Activated CD4-positive, alpha-beta T cell treated with anti-CD3 and anti-CD28 coated beads for 36 hours (primary cell): ENCODE data around the gene MAP3K15. TPM values are rescaled to one million over a fixed set of nuclear protein-coding genes. Genes with fewer than 3 reads are reported as not detected.

Source experiments
- ATAC-seq: fragments of 200-7000 bp; cut with Tn5 transposase; one replicate; pipeline ENCODE4 v1.10.0; 2021; ENCODE audit warnings: mild to moderate bottlenecking, moderate library complexity
- CTCF ChIA-PET: fragments of 350-600 bp; sonication (Branson Sonifier 250); formaldehyde crosslinking; loops from one replicate; lab custom pipeline; 2021; ENCODE audit warnings: antibody characterized with exemption; lab: Charles Lee
- POLR2A ChIA-PET: fragments of 350-600 bp; sonication (Branson Sonifier 250); formaldehyde crosslinking; loops from one replicate; lab custom pipeline; 2021; ENCODE audit warnings: antibody characterized with exemption, inconsistent platforms; lab: Charles Lee
- DNase-seq: peaks from one replicate; pipeline ENCODE4 v3.0.0-alpha.2; 2020
- H3K27ac Mint-ChIP-seq: one replicate; pipeline ENCODE4 v1.8.0; 2021; ENCODE audit warnings: mixed read lengths
- H3K27me3 Mint-ChIP-seq: one replicate; pipeline ENCODE4 v1.8.0; 2021; ENCODE audit warnings: mixed read lengths
- H3K36me3 Mint-ChIP-seq: one replicate; pipeline ENCODE4 v1.8.0; 2021; ENCODE audit warnings: low read depth, mixed read lengths
- H3K4me1 Mint-ChIP-seq: one replicate; pipeline ENCODE4 v1.8.0; 2021; ENCODE audit warnings: mixed read lengths
- H3K4me3 Mint-ChIP-seq: one replicate; pipeline ENCODE4 v1.8.0; 2021; ENCODE audit warnings: mild to moderate bottlenecking, moderate library complexity, mixed read lengths
- H3K9me3 Mint-ChIP-seq: one replicate; pipeline ENCODE4 v1.8.0; 2021; ENCODE audit warnings: low read depth, mixed read lengths
- intact Hi-C, 2 experiments: fragments of 100-400 bp; cut with DNase I in 1 of 2; cut with micrococcal nuclease in 1 of 2; formaldehyde crosslinking; loops; one replicate each; pipeline versions ENCODE4 v1.14.2 to v1.15.1; 2022 to 2024; cut with DNase I, micrococcal nuclease
- total RNA-seq, 2 experiments: library from RNA; stranded (reverse); gene quantifications; one replicate each; pipeline ENCODE4 v1.2.3, GENCODE V29; 2021

MAP3K15 gene
- 1 to 10 TPM; 1.0 to 1.2 TPM for total RNA-seq

- peak; percentile 67 for ATAC-seq
- peak; percentile 46 for DNase-seq
- Mint-ChIP-seq H3K27me3 (peaks cover 21% of the 10 kb centered on the region), H3K4me1 (no peaks in the 10 kb centered on the region), H3K27ac (no peak within 1 kb of the TSS), H3K36me3 (no peaks in the 10 kb centered on the region), H3K9me3 (no peaks in the 10 kb centered on the region), H3K4me3 (peak within 1 kb of the TSS; percentile 48)
- CTCF ChIA-PET, result no interaction called here
- POLR2A ChIA-PET, result no interaction called here
- intact Hi-C loops, result loop anchor here (1.0 to 5.0 kb wide), 2 partner anchors 133 to 143 kb away; no protein-coding TSS in a partner anchor
These were observed at the start of gene MAP3K15 for GRCh38 chrX:19514791-19515614. Gene MAP3K15, minus strand, starts transcription at chrX:19515508. Its CDS starts 247 bp downstream, at chrX:19515261.

DNA sequence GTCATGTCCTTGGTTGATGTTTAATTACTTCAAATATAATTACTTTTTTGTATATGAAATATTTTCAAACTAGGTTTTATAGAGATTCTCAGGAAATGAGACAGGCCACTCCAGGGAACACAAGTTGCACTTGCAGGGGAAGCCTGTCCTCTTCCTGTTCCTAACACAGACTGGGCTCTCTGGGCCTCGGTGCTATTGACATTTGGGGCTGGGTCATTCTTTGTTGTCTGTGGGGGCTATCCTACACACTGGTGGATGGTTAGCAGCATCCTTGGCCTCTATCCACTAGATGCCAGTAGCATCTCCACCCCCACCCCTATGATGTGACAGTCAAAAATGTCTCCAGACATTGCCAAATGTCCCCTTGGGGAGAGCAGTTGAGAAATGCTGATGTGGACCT is 49.3 kb upstream of the MAP3K15 start:
- Mint-ChIP-seq H3K9me3 (no peaks in the 10 kb centered on the region), H3K27me3 (no peaks in the 10 kb centered on the region), H3K4me3 (no peak overlapping the region), H3K27ac (no peak overlapping the region), H3K4me1 (peaks cover 51% of the 10 kb centered on the region), H3K36me3 (peaks cover 23% of the 10 kb centered on the region)
- ATAC-seq (no peak), DNase-seq (no peak)
- POLR2A ChIA-PET, result no interaction called here
- intact Hi-C loops, result loop anchor here in 1 of 2 experiments (5.0 kb wide), 2 partner anchors 63 to 118 kb away; no protein-coding TSS in a partner anchor
- CTCF ChIA-PET, result no interaction called here

GRCh38 chrX:19563746-19564145 is 48.4 kb upstream of the MAP3K15 start:
- Mint-ChIP-seq H3K27ac (peak overlapping the region; percentile 58), H3K27me3 (no peaks in the 10 kb centered on the region), H3K9me3 (no peaks in the 10 kb centered on the region), H3K4me1 (peaks cover 47% of the 10 kb centered on the region), H3K4me3 (no peak overlapping the region), H3K36me3 (peaks cover 20% of the 10 kb centered on the region)
- intact Hi-C loops, result no loop called here
- peak; percentile 12 for ATAC-seq
- ChIA-PET POLR2A (no interaction called here), CTCF (no interaction called here)
- DNase-seq, result peak; percentile 48

- Mint-ChIP-seq H3K27ac (peak overlapping the region; percentile 58), H3K36me3 (peaks cover 17% of the 10 kb centered on the region), H3K9me3 (no peaks in the 10 kb centered on the region), H3K27me3 (no peaks in the 10 kb centered on the region), H3K4me3 (no peak overlapping the region), H3K4me1 (peaks cover 44% of the 10 kb centered on the region)
- no peak for DNase-seq
- CTCF ChIA-PET, result no interaction called here
- intact Hi-C loops, result no loop called here
- no peak for ATAC-seq
- POLR2A ChIA-PET, result no interaction called here
These were observed 48.0 kb upstream of the MAP3K15 start for GRCh38 chrX:19563327-19563726.

GRCh38 chrX:19560611-19561010 is 45.3 kb upstream of the MAP3K15 start:
- no peak for ATAC-seq
- CTCF ChIA-PET, result no interaction called here
- DNase-seq, result no peak
- Mint-ChIP-seq H3K36me3 (peaks cover 7% of the 10 kb centered on the region), H3K4me1 (peaks cover 43% of the 10 kb centered on the region), H3K4me3 (no peak overlapping the region), H3K9me3 (no peaks in the 10 kb centered on the region), H3K27me3 (no peaks in the 10 kb centered on the region), H3K27ac (no peak overlapping the region)
- POLR2A ChIA-PET, result interaction anchor here (0.7 kb wide), 1 partner anchor 225 kb away, joined by 5 read pairs; no protein-coding TSS in a partner anchor
- intact Hi-C loops, result no loop called here

DNA sequence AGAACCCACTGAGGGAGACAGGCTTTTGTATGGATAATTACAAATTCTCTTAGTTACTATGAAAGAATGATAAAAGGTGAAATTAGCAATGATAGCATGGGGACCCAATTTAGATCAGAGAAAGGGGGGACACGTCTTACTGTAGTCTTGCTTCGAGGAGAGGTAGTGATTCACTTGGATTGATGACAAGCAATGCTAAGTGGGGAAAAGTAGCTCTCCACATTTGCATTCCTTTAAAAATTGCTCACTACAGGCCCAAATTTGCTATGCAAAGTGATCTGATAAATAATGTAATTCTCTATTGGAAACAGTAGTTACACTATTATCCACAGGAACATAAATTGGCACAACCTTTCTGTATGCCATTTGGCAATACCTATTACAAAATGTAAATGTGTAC is 42.5 kb upstream of the MAP3K15 start:
- Mint-ChIP-seq H3K4me1 (peaks cover 36% of the 10 kb centered on the region), H3K36me3 (peaks cover 2% of the 10 kb centered on the region), H3K27ac (no peak overlapping the region), H3K9me3 (no peaks in the 10 kb centered on the region), H3K27me3 (no peaks in the 10 kb centered on the region), H3K4me3 (no peak overlapping the region)
- ATAC-seq, result no peak
- POLR2A ChIA-PET, result no interaction called here
- DNase-seq, result no peak
- intact Hi-C loops, result loop anchor here (5.0 kb wide), 2 partner anchors 124 to 189 kb away; no protein-coding TSS in a partner anchor
- CTCF ChIA-PET, result no interaction called here

DNA sequence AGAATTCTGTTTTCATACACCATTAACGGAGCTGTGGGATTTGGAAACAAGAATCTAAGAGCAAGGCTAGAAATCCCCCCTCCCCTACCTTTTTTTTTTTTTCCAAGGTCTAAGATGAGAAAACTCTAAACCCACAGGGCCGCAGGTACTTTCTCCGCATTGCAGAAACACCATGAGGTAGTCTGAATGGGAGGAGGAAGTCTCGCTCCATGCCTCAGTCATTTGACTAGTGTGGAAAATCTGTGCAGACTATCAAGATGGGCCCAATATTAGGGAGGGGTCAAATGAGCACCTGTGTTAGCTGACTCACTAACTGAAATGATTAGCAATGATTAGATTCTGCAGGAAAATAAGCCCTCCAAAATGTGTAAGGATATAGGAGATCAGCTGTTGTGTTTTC is 40.9 kb upstream of the MAP3K15 start:
- ChIA-PET CTCF (no interaction called here), POLR2A (no interaction called here)
- Mint-ChIP-seq H3K4me3 (no peak overlapping the region), H3K27ac (peak overlapping the region; percentile 79), H3K27me3 (no peaks in the 10 kb centered on the region), H3K36me3 (no peaks in the 10 kb centered on the region), H3K4me1 (peaks cover 44% of the 10 kb centered on the region), H3K9me3 (no peaks in the 10 kb centered on the region)
- ATAC-seq (no peak), DNase-seq (no peak)
- intact Hi-C loops, result loop anchor here (5.0 kb wide), 2 partner anchors 126 to 191 kb away; no protein-coding TSS in a partner anchor

DNA sequence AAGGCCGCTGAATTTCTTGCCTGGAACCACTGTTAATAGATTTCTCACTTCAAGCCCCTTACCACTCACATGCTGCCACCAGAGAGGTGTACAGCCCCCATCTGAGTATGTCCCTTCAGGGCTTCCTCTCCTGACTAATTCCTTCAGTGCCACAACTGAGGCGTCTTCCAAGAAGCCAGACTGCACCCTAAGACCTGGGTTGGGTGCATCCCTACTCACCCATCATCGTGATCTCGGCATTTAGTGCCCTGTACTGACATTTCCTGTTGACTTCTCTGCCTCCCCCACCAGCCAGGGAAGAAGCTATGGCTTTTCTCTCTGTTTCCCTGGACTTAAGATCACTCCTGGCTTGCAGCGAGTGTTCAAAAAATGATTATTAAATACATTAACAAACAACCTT is 40.4 kb upstream of the MAP3K15 start:
- H3K9me3 Mint-ChIP-seq, result no peaks in the 10 kb centered on the region
- ChIA-PET CTCF (interaction anchor here (1.4 kb wide), 1 partner anchor 10 kb away, joined by 4 read pairs; no protein-coding TSS in a partner anchor), POLR2A (interaction anchor here (0.6 kb wide), 1 partner anchor 279 kb away, joined by 9 read pairs; no protein-coding TSS in a partner anchor)
- no peaks in the 10 kb centered on the region for H3K27me3 Mint-ChIP-seq
- peaks cover 45% of the 10 kb centered on the region for H3K4me1 Mint-ChIP-seq
- no peaks in the 10 kb centered on the region for H3K36me3 Mint-ChIP-seq
- H3K27ac Mint-ChIP-seq, result peak overlapping the region; percentile 79
- ATAC-seq, result peak; percentile 22
- H3K4me3 Mint-ChIP-seq, result no peak overlapping the region
- DNase-seq, result no peak
- intact Hi-C loops, result loop anchor here (2.0 to 5.0 kb wide), 3 partner anchors 15 to 192 kb away; no protein-coding TSS in a partner anchor

DNA sequence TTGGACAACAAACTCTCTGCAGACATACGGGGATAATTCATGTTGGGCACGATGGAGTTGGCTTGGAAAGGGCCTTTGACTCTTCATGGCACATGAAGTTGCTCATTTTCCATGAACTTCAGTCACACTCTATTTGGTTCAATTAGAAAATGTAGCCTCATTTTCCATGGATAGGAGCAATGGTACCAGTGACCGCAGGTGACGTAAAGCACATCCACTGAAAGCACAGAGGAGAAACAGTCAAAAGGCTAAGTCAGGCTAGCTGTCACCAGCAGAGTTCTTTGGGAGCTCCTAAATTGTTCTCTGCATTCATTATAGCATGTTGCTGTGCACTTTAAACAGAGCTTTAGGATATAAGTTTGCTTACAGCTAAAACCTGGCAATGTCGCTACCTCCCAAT is 39.9 kb upstream of the MAP3K15 start:
- H3K4me3 Mint-ChIP-seq, result no peak overlapping the region
- peak overlapping the region; percentile 79 for H3K27ac Mint-ChIP-seq
- DNase-seq, result no peak
- no peaks in the 10 kb centered on the region for H3K36me3 Mint-ChIP-seq
- intact Hi-C loops, result loop anchor here (2.0 to 5.0 kb wide), 3 partner anchors 16 to 192 kb away; no protein-coding TSS in a partner anchor
- no peaks in the 10 kb centered on the region for H3K9me3 Mint-ChIP-seq
- CTCF ChIA-PET, result interaction anchor here (1.3 to 1.4 kb wide), 2 partner anchors 10 to 12 kb away, joined by 4 read pairs; no protein-coding TSS in a partner anchor
- peaks cover 50% of the 10 kb centered on the region for H3K4me1 Mint-ChIP-seq
- POLR2A ChIA-PET, result interaction anchor here (0.6 kb wide), 1 partner anchor 280 kb away, joined by 9 read pairs; no protein-coding TSS in a partner anchor
- peak; percentile 35 for ATAC-seq
- H3K27me3 Mint-ChIP-seq, result no peaks in the 10 kb centered on the region

DNA sequence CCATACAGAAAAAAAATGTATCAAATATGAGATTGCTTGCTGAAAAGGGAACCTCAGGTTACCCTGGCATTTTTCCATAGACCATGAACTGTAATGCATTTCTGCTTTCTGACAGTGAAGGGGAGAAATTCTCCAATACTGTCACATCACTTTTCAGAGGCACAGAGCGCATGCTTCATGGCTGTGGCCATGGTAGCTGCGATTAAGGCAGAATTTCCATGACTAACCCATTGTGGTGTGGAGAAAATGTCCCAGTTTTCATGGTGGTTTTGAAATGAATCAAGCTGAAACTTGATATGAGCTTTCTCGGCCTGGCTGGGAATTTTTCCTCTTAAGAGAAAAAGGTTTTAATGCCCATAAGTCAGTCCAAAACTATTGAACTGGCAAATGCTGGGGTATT is 39.5 kb upstream of the MAP3K15 start:
- ChIA-PET CTCF (interaction anchor here (1.3 to 1.4 kb wide), 2 partner anchors 11 to 12 kb away, joined by 4 read pairs; no protein-coding TSS in a partner anchor), POLR2A (interaction anchor here (0.9 kb wide), 2 partner anchors 17 to 193 kb away, joined by 3 to 5 read pairs; no protein-coding TSS in a partner anchor)
- intact Hi-C loops, result loop anchor here (2.0 to 5.0 kb wide), 3 partner anchors 16 to 193 kb away; no protein-coding TSS in a partner anchor
- Mint-ChIP-seq H3K9me3 (no peaks in the 10 kb centered on the region), H3K27ac (peak overlapping the region; percentile 79), H3K4me1 (peaks cover 54% of the 10 kb centered on the region), H3K27me3 (no peaks in the 10 kb centered on the region), H3K4me3 (no peak overlapping the region), H3K36me3 (peaks cover under 1% of the 10 kb centered on the region)
- DNase-seq (peak; percentile 59), ATAC-seq (peak; percentile 72)

DNA sequence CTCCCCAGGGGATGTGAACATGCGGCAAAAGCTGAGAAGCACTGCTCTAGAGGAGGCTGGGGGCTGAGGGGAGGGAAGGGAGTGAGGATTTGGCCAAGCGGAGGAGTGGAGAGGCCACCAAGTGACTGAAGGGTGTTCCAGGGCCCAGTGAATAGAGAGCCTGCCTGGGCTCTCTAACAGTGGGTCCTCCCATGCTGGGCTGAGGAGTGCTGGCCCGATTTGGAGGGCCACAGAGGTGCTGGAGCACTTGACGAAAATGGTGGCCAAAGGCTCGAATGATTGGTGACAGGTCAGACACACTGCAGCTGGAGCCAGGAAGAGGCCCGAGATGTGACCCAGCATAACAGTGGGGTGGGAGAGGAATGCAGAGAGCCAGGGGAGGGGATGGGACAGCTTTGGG is 37.5 kb upstream of the MAP3K15 start:
- CTCF ChIA-PET, result no interaction called here
- H3K36me3 Mint-ChIP-seq, result peaks cover 15% of the 10 kb centered on the region
- no peaks in the 10 kb centered on the region for H3K27me3 Mint-ChIP-seq
- peak overlapping the region; percentile 47 for H3K27ac Mint-ChIP-seq
- DNase-seq (no peak), ATAC-seq (no peak)
- H3K9me3 Mint-ChIP-seq, result no peaks in the 10 kb centered on the region
- no peak overlapping the region for H3K4me3 Mint-ChIP-seq
- intact Hi-C loops, result no loop called here
- POLR2A ChIA-PET, result no interaction called here
- peaks cover 71% of the 10 kb centered on the region for H3K4me1 Mint-ChIP-seq
